HL-60 (cell line): ENCODE data around the gene LGR4.

Source experiments
- CTCF ChIP-seq: IDR thresholded peaks from one replicate; pipeline ENCODE4 v1.5.1; 2011; ENCODE audit warnings: low read length, control low read depth, inconsistent platforms; ENCODE audit not compliant: insufficient read depth
- GABPA ChIP-seq: IDR thresholded peaks from 2 replicates; pipeline ENCODE4 v1.6.1; 2012; ENCODE audit warnings: low read depth
- POLR2AphosphoS5 ChIP-seq: IDR thresholded peaks from 2 replicates; pipeline ENCODE4 v1.6.1; 2012; ENCODE audit warnings: low read depth
- REST ChIP-seq: IDR thresholded peaks from 2 replicates; pipeline ENCODE4 v1.6.1; 2012; ENCODE audit warnings: low read depth; ENCODE audit not compliant: insufficient replicate concordance
- SPI1 ChIP-seq: IDR thresholded peaks from 2 replicates; pipeline ENCODE4 v1.6.1; 2012; ENCODE audit warnings: low read depth, mild to moderate bottlenecking, borderline replicate concordance

GRCh38 chr11:27485930-27486773 lies 13.6 kb upstream of the LGR4 start:
- TF ChIP-seq CTCF (peak; percentile 75), REST (no peak), POLR2AphosphoS5 (no peak), GABPA (no peak), SPI1 (no peak)
